ENCODE measurements around the gene LRRC8E.
A peak's percentile ranks its signal among the peaks of the same experiment; 100 is the strongest.
"Not testable (repeated sequence)": the region's sequence is repeated elsewhere in the genome, so short reads cannot be mapped to it uniquely, and the experiment has no call there.

The LRRC8E gene

GRCh38 chr19:7918062-7918614 lies 29.8 kb downstream of the LRRC8E start:
- TF ChIP-seq CTCF (conservative IDR thresholded peaks at IDR 0.05): peak; percentile 40

GRCh38 chr19:7918615-7919421 lies 30.5 kb downstream of the LRRC8E start:
- H3K27ac ChIP-seq: no peak overlapping the region
- TF ChIP-seq CTCF (conservative IDR thresholded peaks at IDR 0.05): no peak

More at GRCh38 chr19:7918062-7918614, 29.8 kb downstream of the LRRC8E start:
- H3K27ac ChIP-seq: not testable (repeated sequence)

DNA sequence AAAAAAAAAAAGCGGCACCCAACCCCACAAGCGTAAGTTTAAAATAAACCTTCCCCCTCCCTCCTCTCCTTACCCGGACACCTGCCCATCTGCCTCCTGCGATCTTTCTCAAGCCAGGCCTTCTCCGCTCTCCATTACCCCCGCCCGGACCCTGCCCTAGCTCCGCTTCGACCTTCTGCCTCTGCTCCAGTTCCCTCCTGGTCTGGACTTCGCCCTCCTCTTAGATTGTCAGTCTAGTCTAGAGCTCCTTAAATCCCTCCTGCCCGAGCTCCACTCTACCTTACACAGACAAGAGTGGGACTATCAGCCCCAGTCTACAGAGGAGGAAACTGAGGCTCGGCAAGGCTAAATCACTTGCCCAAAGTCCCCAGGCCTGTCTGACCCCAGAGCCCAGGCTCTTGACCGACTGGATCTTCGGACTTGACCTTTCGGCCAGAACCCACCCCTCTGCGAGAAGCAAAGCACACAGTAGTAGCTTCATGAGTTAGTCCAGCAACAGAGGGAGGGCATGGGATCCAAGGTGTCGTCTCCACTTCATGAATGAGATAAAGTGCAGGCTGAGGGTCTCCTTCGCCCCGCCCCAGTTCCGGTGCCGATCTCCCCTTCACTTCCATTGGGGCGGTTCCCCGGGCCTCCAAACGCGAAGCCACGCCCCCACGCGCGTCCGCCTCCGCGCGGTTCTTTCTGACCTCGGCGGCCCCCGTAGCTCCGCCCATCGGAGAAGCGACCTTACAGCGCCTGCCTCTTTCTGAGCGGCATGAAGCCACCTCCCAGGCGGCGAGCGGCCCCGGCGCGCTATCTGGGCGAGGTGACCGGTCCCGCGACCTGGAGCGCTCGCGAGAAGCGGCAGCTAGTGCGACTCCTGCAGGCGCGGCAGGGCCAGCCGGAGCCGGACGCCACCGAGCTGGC lies 31.6 kb downstream of the LRRC8E start, which contains the start of gene SNAPC2:
Gene SNAPC2 (plus strand): TSS at position 729 of the 909 bp plus-strand sequence. CDS start 29 bp downstream, at position 758.
- no peak; the same call in 1 of the 2 replicates for TF ChIP-seq CTCF (conservative IDR thresholded peaks at IDR 0.05)
- H3K27ac ChIP-seq: peak within 1 kb of the TSS; percentile 69

DNA sequence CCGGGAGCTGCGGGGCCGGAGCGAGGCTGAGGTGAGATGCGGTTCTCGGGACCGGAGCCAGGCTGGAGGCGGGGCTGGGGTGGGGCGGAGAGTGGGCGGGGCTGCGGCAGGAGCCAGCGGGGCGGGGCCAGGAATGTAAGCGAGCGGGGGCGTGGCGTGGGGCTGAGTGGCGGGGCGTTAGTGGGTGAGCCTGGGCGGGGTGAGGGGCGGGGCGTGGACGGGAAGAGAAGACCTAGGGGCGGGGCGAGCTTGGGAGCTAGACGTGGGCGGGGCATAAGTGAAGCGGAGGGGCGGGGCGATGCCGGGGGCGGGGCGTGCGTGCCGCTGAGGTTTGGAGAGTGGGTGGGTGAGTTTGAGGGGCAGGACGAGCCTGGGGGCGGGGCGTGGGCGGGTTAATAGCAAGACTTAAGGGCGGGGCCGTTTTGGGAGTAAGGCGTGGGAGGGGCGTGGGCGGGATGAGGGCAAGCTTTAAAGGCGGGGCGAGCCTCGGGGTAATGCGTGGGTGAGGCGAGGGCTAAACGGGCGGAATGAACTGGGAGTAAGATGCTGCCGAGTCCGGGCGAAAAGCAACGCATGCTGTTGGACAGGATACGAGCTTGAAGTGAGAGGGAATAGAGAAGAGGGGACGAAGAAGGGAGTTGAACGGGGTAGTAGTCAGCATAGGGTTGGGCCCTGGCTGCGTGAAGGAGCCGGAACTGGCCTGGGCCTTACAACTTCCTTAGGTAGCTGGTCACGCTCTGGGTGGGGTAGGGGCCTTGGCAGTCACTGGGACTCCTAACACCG lies 32.4 kb downstream of the LRRC8E start:
- H3K27ac ChIP-seq: peak overlapping the region; percentile 69
- TF ChIP-seq CTCF (conservative IDR thresholded peaks at IDR 0.05): no peak

- peak overlapping the region; percentile 69 for H3K27ac ChIP-seq
- no peak for TF ChIP-seq CTCF (conservative IDR thresholded peaks at IDR 0.05)
These were observed 33.1 kb downstream of the LRRC8E start for GRCh38 chr19:7921302-7921966.

DNA sequence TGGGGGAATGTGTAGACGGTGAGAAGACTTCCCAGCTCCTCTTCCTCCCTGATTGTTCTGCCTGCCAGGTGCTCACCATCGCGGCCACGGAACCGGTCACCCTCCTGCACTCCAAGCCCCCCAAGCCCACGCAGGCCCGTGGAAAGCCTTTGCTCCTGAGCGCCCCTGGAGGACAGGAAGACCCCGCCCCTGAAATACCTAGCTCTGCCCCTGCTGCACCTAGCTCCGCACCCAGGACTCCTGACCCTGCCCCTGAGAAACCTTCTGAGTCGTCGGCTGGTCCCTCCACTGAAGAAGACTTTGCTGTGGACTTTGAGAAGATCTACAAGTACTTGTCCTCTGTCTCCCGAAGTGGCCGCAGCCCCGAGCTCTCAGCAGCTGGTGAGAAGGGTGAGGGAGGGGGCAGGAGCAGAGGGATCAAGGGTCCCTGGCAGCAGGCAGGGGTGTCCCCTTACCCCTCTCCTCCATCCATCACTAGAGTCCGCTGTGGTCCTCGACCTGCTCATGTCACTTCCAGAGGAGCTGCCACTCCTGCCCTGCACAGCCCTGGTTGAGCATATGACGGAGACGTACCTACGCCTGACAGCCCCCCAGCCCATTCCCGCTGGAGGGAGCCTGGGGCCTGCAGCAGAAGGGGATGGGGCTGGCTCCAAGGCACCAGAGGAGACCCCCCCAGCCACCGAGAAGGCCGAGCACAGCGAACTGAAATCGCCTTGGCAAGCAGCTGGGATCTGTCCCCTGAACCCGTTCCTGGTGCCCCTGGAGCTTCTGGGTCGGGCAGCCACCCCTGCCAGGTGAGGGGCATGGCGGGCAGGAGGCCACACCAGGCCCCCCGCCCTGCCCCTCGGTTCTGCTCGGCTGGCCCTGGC lies 33.9 kb downstream of the LRRC8E start:
- peak overlapping the region; percentile 69 for H3K27ac ChIP-seq
- no peak for TF ChIP-seq CTCF (conservative IDR thresholded peaks at IDR 0.05)

Data from VCaP (cell line).